ENCODE measurements around the gene LRRK1.
A peak's percentile ranks its signal among the peaks of the same experiment; 100 is the strongest.

LRRK1 gene

GRCh38 chr15:101056366-101057334, 137.5 kb downstream of the LRRK1 start:
- Histone ChIP-seq H4K8ac (ENCODE audit: low read length) (no peak overlapping the region), H2BK15ac (ENCODE audit: low read depth, poor library complexity, severe bottlenecking) (no peak overlapping the region), H2AFZ (ENCODE audit: low read depth, low read length) (no peak overlapping the region), H2AK5ac (ENCODE audit: low read length, severe bottlenecking) (no peak overlapping the region), H4K91ac (ENCODE audit: low read length) (no peak overlapping the region), H3K27me3 (ENCODE audit: control insufficient read depth in 1 of 2, insufficient read depth in 1 of 2, low read length in 2 of 2) (no peaks in the 10 kb centered on the region), H3K36me3 (ENCODE audit: control insufficient read depth in 1 of 2, insufficient read depth in 2 of 2, low read depth in 1 of 2, low read length in 2 of 2) (peaks cover 12 to 94% of the 10 kb centered on the region in 2 experiments), H3K4ac (ENCODE audit: low read depth in 1 of 2, low read length in 2 of 2) (no peak overlapping the region), H3K9me3 (ENCODE audit: control insufficient read depth, low read length) (no peaks in the 10 kb centered on the region), H3K14ac (ENCODE audit: low read length in 2 of 2) (no peak overlapping the region), H3K23ac (ENCODE audit: low read length in 2 of 2) (no peak overlapping the region), H3K9ac (ENCODE audit: low read length) (no peak overlapping the region), H3K4me1 (ENCODE audit: control insufficient read depth, insufficient read depth, low read depth, low read length) (no peaks in the 10 kb centered on the region), H3K79me1 (replicated peaks; ENCODE audit: low read length, poor library complexity, severe bottlenecking) (no peaks in the 10 kb centered on the region), H3K4me3 (ENCODE audit: insufficient read depth in 1 of 2, low read depth in 1 of 2, low read length in 2 of 2) (no peak overlapping the region), H2BK5ac (ENCODE audit: low read depth, low read length, poor library complexity, severe bottlenecking) (no peak overlapping the region), H2BK120ac (ENCODE audit: low read depth, low read length) (no peak overlapping the region), H3K27ac (ENCODE audit: low read length, poor library complexity, severe bottlenecking) (no peak overlapping the region), H3K4me2 (ENCODE audit: low read length, poor library complexity, severe bottlenecking) (no peak overlapping the region), H2BK12ac (ENCODE audit: low read length in 2 of 2) (no peak overlapping the region), H3K18ac (ENCODE audit: low read depth in 1 of 2, low read length in 2 of 2) (no peak overlapping the region)
- no peak for DNase-seq
- WGBS: 97% methylated on average over 13 of the region's 15 CpGs

GRCh38 chr15:101057841-101058407, 138.8 kb downstream of the LRRK1 start:
- H3K27me3 ChIP-seq (ENCODE audit: control insufficient read depth in 1 of 2, insufficient read depth in 1 of 2, low read length in 2 of 2): no peaks in the 10 kb centered on the region
- 81% methylated on average over 14 of the region's 14 CpGs for WGBS

GRCh38 chr15:101058735-101059134, 139.6 kb downstream of the LRRK1 start:
- H2AK5ac ChIP-seq (ENCODE audit: low read length, severe bottlenecking): no peak overlapping the region
- H3K23ac ChIP-seq (ENCODE audit: low read length in 2 of 2): no peak overlapping the region
- H3K36me3 ChIP-seq (ENCODE audit: control insufficient read depth in 1 of 2, insufficient read depth in 2 of 2, low read depth in 1 of 2, low read length in 2 of 2): peaks cover 6 to 94% of the 10 kb centered on the region in 2 experiments
- H2BK15ac ChIP-seq (ENCODE audit: low read depth, poor library complexity, severe bottlenecking): no peak overlapping the region
- H3K4me3 ChIP-seq (ENCODE audit: insufficient read depth in 1 of 2, low read depth in 1 of 2, low read length in 2 of 2): no peak overlapping the region
- no peak overlapping the region for H2BK120ac ChIP-seq (ENCODE audit: low read depth, low read length)
- no peaks in the 10 kb centered on the region for H3K4me1 ChIP-seq (ENCODE audit: control insufficient read depth, insufficient read depth, low read depth, low read length)
- WGBS: 85% methylated on average over 12 of the region's 12 CpGs
- peak; percentile 4 for DNase-seq
- no peak overlapping the region for H3K18ac ChIP-seq (ENCODE audit: low read depth in 1 of 2, low read length in 2 of 2)
- H3K27ac ChIP-seq (ENCODE audit: low read length, poor library complexity, severe bottlenecking): no peak overlapping the region
- H2BK5ac ChIP-seq (ENCODE audit: low read depth, low read length, poor library complexity, severe bottlenecking): no peak overlapping the region
- H2AFZ ChIP-seq (ENCODE audit: low read depth, low read length): no peak overlapping the region
- H3K9ac ChIP-seq (ENCODE audit: low read length): no peak overlapping the region
- no peak overlapping the region for H4K8ac ChIP-seq (ENCODE audit: low read length)
- H3K4ac ChIP-seq (ENCODE audit: low read depth in 1 of 2, low read length in 2 of 2): no peak overlapping the region
- H3K27me3 ChIP-seq (ENCODE audit: control insufficient read depth in 1 of 2, insufficient read depth in 1 of 2, low read length in 2 of 2): no peaks in the 10 kb centered on the region
- H3K14ac ChIP-seq (ENCODE audit: low read length in 2 of 2): no peak overlapping the region
- H3K4me2 ChIP-seq (ENCODE audit: low read length, poor library complexity, severe bottlenecking): no peak overlapping the region
- H2BK12ac ChIP-seq (ENCODE audit: low read length in 2 of 2): no peak overlapping the region
- no peaks in the 10 kb centered on the region for H3K9me3 ChIP-seq (ENCODE audit: control insufficient read depth, low read length)
- H4K91ac ChIP-seq (ENCODE audit: low read length): no peak overlapping the region
- no peaks in the 10 kb centered on the region for H3K79me1 ChIP-seq (replicated peaks; ENCODE audit: low read length, poor library complexity, severe bottlenecking)

More at GRCh38 chr15:101057841-101058407, 138.8 kb downstream of the LRRK1 start:
- H3K79me1 ChIP-seq (replicated peaks; ENCODE audit: low read length, poor library complexity, severe bottlenecking): no peaks in the 10 kb centered on the region
- H3K23ac ChIP-seq (ENCODE audit: low read length in 2 of 2): no peak overlapping the region
- H2AFZ ChIP-seq (ENCODE audit: low read depth, low read length): no peak overlapping the region
- H3K4me3 ChIP-seq (ENCODE audit: insufficient read depth in 1 of 2, low read depth in 1 of 2, low read length in 2 of 2): no peak overlapping the region
- no peaks in the 10 kb centered on the region for H3K4me1 ChIP-seq (ENCODE audit: control insufficient read depth, insufficient read depth, low read depth, low read length)
- no peak overlapping the region for H3K27ac ChIP-seq (ENCODE audit: low read length, poor library complexity, severe bottlenecking)
- no peaks in the 10 kb centered on the region for H3K9me3 ChIP-seq (ENCODE audit: control insufficient read depth, low read length)
- H3K18ac ChIP-seq (ENCODE audit: low read depth in 1 of 2, low read length in 2 of 2): no peak overlapping the region
- H3K4me2 ChIP-seq (ENCODE audit: low read length, poor library complexity, severe bottlenecking): no peak overlapping the region
- H2BK120ac ChIP-seq (ENCODE audit: low read depth, low read length): no peak overlapping the region
- no peak overlapping the region for H2AK5ac ChIP-seq (ENCODE audit: low read length, severe bottlenecking)
- H2BK5ac ChIP-seq (ENCODE audit: low read depth, low read length, poor library complexity, severe bottlenecking): no peak overlapping the region
- no peak overlapping the region for H2BK15ac ChIP-seq (ENCODE audit: low read depth, poor library complexity, severe bottlenecking)
- H3K36me3 ChIP-seq (ENCODE audit: control insufficient read depth in 1 of 2, insufficient read depth in 2 of 2, low read depth in 1 of 2, low read length in 2 of 2): peaks cover 12 to 94% of the 10 kb centered on the region in 2 experiments
- no peak overlapping the region for H3K9ac ChIP-seq (ENCODE audit: low read length)
- H4K91ac ChIP-seq (ENCODE audit: low read length): no peak overlapping the region
- DNase-seq: no peak
- no peak overlapping the region for H3K4ac ChIP-seq (ENCODE audit: low read depth in 1 of 2, low read length in 2 of 2)
- H4K8ac ChIP-seq (ENCODE audit: low read length): no peak overlapping the region
- no peak overlapping the region for H3K14ac ChIP-seq (ENCODE audit: low read length in 2 of 2)
- no peak overlapping the region for H2BK12ac ChIP-seq (ENCODE audit: low read length in 2 of 2)
